Endothelial cell of umbilical vein (primary cell): ENCODE measurements around the gene IFI6. TPM values are rescaled to one million over a fixed set of nuclear protein-coding genes. Genes with fewer than 3 reads are reported as not detected.
"Not testable (repeated sequence)": the region's sequence is repeated elsewhere in the genome, so short reads cannot be mapped to it uniquely, and the experiment has no call there.

Source experiments
- BruUV-seq: library from RNA; stranded (reverse); fragments of 400-500 nt; replicated peaks from 2 replicates; lab custom pipeline; 2021; lab: Mats Ljungman, UMichigan
- CTCF ChIA-PET: fragments of 300-600, 350-600 bp; sonication (Branson Sonifier 250); formaldehyde crosslinking; loops from one replicate; lab custom pipeline; 2021; ENCODE audit warnings: antibody characterized with exemption, inconsistent platforms; lab: Charles Lee
- POLR2A ChIA-PET: fragments of 300-600, 350-600 bp; sonication (Branson Sonifier 250); formaldehyde crosslinking; loops from one replicate; lab custom pipeline; 2021; ENCODE audit warnings: antibody characterized with exemption, inconsistent platforms; lab: Charles Lee
- DNase-seq: peaks from one replicate; pipeline ENCODE4 v3.0.0-alpha.2; 2011; ENCODE audit warnings: low read depth, low spot score
- FAIRE-seq: peaks from 2 replicates; lab custom pipeline; 2011; peaks lifted over from hg19 to GRCh38; lab: Jason Lieb, UNC
- H2AFZ ChIP-seq: 2 replicates; pipeline ENCODE4 v1.6.0; 2012; ENCODE audit warnings: low read depth, low read length, control low read depth, inconsistent platforms
- H3K27ac ChIP-seq: 2 replicates; pipeline ENCODE4 v1.5.1; 2011; ENCODE audit warnings: low read depth, mild to moderate bottlenecking, control low read depth, low read length, moderate library complexity; ENCODE audit not compliant: insufficient read depth
- H3K27me3 ChIP-seq, 2 experiments: 2 replicates each; pipeline versions ENCODE4 v1.6.0 to v1.6.1; 2011; ENCODE audit warnings: low read length in 2 of 2, mixed read lengths in 1 of 2; ENCODE audit not compliant: control insufficient read depth in 2 of 2, insufficient read depth in 2 of 2
- H3K36me3 ChIP-seq, 2 experiments: 2 replicates in 1 of 2; 3 replicates in 1 of 2; pipeline ENCODE4 v1.5.1; 2011; ENCODE audit warnings: low read length in 2 of 2, mild to moderate bottlenecking in 1 of 2, moderate library complexity in 1 of 2; ENCODE audit not compliant: control insufficient read depth in 2 of 2, insufficient read depth in 2 of 2; ENCODE audit errors: extremely low read depth in 1 of 2
- H3K4me1 ChIP-seq: 3 replicates; pipeline ENCODE4 v1.5.1; 2011; ENCODE audit warnings: mild to moderate bottlenecking, low read length; ENCODE audit not compliant: control insufficient read depth, insufficient read depth; ENCODE audit errors: extremely low read depth
- H3K4me2 ChIP-seq: 2 replicates; pipeline ENCODE4 v1.6.1; 2011; ENCODE audit warnings: low read length, control low read depth, mixed read lengths; ENCODE audit not compliant: insufficient read depth
- H3K4me3 ChIP-seq, 3 experiments: fragments of 200-600 bp in 1 of 3; sonication (generic), shearing (Covaris generic) in 1 of 3; replicated peaks in 1 of 3; 2 replicates each; pipeline ENCODE4 v1.5.1; 2011 to 2016; ENCODE audit warnings: control low read depth in 3 of 3, low read length in 3 of 3, mild to moderate bottlenecking in 2 of 3, inconsistent platforms in 1 of 3, low read depth in 1 of 3, moderate library complexity in 1 of 3; ENCODE audit not compliant: insufficient read depth in 1 of 3
- H3K79me2 ChIP-seq: 2 replicates; pipeline ENCODE4 v1.6.0; 2012; ENCODE audit warnings: low read length, inconsistent platforms; ENCODE audit not compliant: control insufficient read depth, insufficient read depth
- H3K9ac ChIP-seq: replicated peaks from 2 replicates; pipeline ENCODE3; 2011; ENCODE audit warnings: low read length, control low read depth; ENCODE audit not compliant: insufficient read depth; ENCODE audit errors: extremely low read depth
- H3K9me1 ChIP-seq: replicated peaks from 3 replicates; pipeline ENCODE4 v1.6.0; 2011; ENCODE audit warnings: mild to moderate bottlenecking, low read length; ENCODE audit not compliant: control insufficient read depth, insufficient read depth; ENCODE audit errors: extremely low read depth
- H3K9me3 ChIP-seq: replicated peaks from 2 replicates; pipeline ENCODE4 v1.5.1; 2012; ENCODE audit warnings: low read length, inconsistent platforms; ENCODE audit not compliant: control insufficient read depth, insufficient read depth
- H4K20me1 ChIP-seq: replicated peaks from 2 replicates; pipeline ENCODE3; 2011; ENCODE audit warnings: mild to moderate bottlenecking, low read length; ENCODE audit not compliant: control insufficient read depth, insufficient read depth; ENCODE audit errors: extremely low read depth
- CTCF ChIP-seq, 2 donors: IDR thresholded peaks; 1 replicate in 1 of 2; 2 replicates in 1 of 2; pipeline ENCODE4 v1.5.1; 2011; ENCODE audit warnings: low read length in 2 of 2, mild to moderate bottlenecking in 2 of 2, moderate library complexity in 2 of 2, control low read depth in 1 of 2, inconsistent platforms in 1 of 2, low read depth in 1 of 2; ENCODE audit not compliant: insufficient read depth in 1 of 2; ENCODE audit errors: extremely low read depth in 1 of 2
- MYC ChIP-seq: IDR thresholded peaks from one replicate; pipeline ENCODE4 v1.6.1; 2011; ENCODE audit warnings: mild to moderate bottlenecking, low read depth, low read length
- dilution Hi-C: fragments of 300-500 bp; cut with MboI; formaldehyde crosslinking; loops from one replicate; pipeline ENCODE4 v1.15.0; 2019; ENCODE audit warnings: low sequenced_read_pairs; ENCODE audit not compliant: extremely low pct_ligation_motif_present
- intact Hi-C: fragments of 100-400 bp; cut with micrococcal nuclease; formaldehyde crosslinking; loops from one replicate; pipeline ENCODE4 v1.10.0; 2022
- polyA plus RNA-seq, 4 experiments: library from polyadenylated mRNA; depleted of rRNA in 3 of 4; stranded (reverse) in 3 of 4; unstranded in 1 of 4; fragments of >200 nt; gene quantifications; 2 replicates each; pipeline versions ENCODE4 v1.2.1 to v1.2.3, GENCODE V29; 2011 to 2012; ENCODE audit warnings: missing spikeins in 1 of 4
- total RNA-seq: library from RNA; stranded (reverse); gene quantifications from 2 replicates; pipeline ENCODE4 v1.2.3, GENCODE V29; 2021

Gene IFI6
- total and polyA plus RNA-seq, 2 donors (not counting 3 experiments of a cell fraction or from before 2014, with no cell fraction given): 28.4 to 47.9 TPM

- no peaks in the 10 kb centered on the region for H3K9me1 ChIP-seq
- H3K36me3 ChIP-seq: no peaks in the 10 kb centered on the region
- H3K27ac ChIP-seq: no peak overlapping the region
- DNase-seq: peak; percentile 54
- no peak overlapping the region for H3K4me2 ChIP-seq
- CTCF ChIA-PET: interaction anchor here (0.6 to 2.8 kb wide), 7 partner anchors 9 to 442 kb away, joined by 3 to 11 read pairs (median 5); partner anchors contain the start of gene IFI6
- no peak overlapping the region for H3K9ac ChIP-seq
- FAIRE-seq: peak; percentile 91
- H2AFZ ChIP-seq: no peak overlapping the region
- H3K4me1 ChIP-seq: no peaks in the 10 kb centered on the region
- H3K79me2 ChIP-seq: no peaks in the 10 kb centered on the region
- dilution Hi-C loops (no loop called here), intact Hi-C loops (loop anchor here (1.0 kb wide), 1 partner anchor 20 kb away; no protein-coding TSS in a partner anchor)
- POLR2A ChIA-PET: no interaction called here
- TF ChIP-seq CTCF (IDR thresholded peaks at IDR 0.05; ENCODE audit: extremely low read depth in 1 of 2, insufficient read depth in 1 of 2, low read depth in 1 of 2, low read length in 2 of 2): peak; percentile 74 to 86
- TF ChIP-seq MYC: no peak
- BruUV-seq: no TSS peak
- H3K4me3 ChIP-seq: no peak overlapping the region
- H4K20me1 ChIP-seq: no peaks in the 10 kb centered on the region
- no peaks in the 10 kb centered on the region for H3K27me3 ChIP-seq
- H3K9me3 ChIP-seq: no peaks in the 10 kb centered on the region
Observed at GRCh38 chr1:27643600-27644368, 28.2 kb downstream of the IFI6 start.

- not testable (repeated sequence) for FAIRE-seq, H3K4me2 ChIP-seq
Observed at GRCh38 chr1:27640514-27640913, 31.5 kb downstream of the IFI6 start.

More at GRCh38 chr1:27640514-27640913, 31.5 kb downstream of the IFI6 start:
- POLR2A ChIA-PET, DNase-seq, H3K27ac ChIP-seq, dilution Hi-C loops, H4K20me1 ChIP-seq, H3K4me1 ChIP-seq, H3K27me3 ChIP-seq, H3K9me3 ChIP-seq, H3K9me1 ChIP-seq, H3K4me3 ChIP-seq, H3K9ac ChIP-seq, H2AFZ ChIP-seq, H3K79me2 ChIP-seq, intact Hi-C loops, BruUV-seq, H3K36me3 ChIP-seq: not testable (repeated sequence)
- CTCF ChIA-PET: interaction anchor here (1.1 to 1.6 kb wide), 3 partner anchors 22 to 217 kb away, joined by 3 to 8 read pairs (median 5); no protein-coding TSS in a partner anchor
